Kidney (tissue), 14 donors: Measurements from ENCODE around the gene MYH11. TPM values are rescaled to one million over a fixed set of nuclear protein-coding genes. Genes with fewer than 3 reads are reported as not detected.
"Not testable (repeated sequence)": the region's sequence is repeated elsewhere in the genome, so short reads cannot be mapped to it uniquely, and the experiment has no call there.

Experiments used
- DNase-seq, 5 donors: peaks; one replicate each; pipeline ENCODE4 v3.0.0-alpha.2; 2013 to 2020
- FAIRE-seq: peaks from 2 replicates; lab custom pipeline; 2012; peaks lifted over from hg19 to GRCh38; lab: Jason Lieb, UNC
- H3K27ac ChIP-seq, 2 donors: one replicate each; pipeline ENCODE4 v1.7.0; 2013; ENCODE audit warnings: low read depth in 2 of 2, low read length in 2 of 2, inconsistent platforms in 1 of 2
- H3K27me3 ChIP-seq: one replicate; pipeline ENCODE4 v1.7.1; 2013; ENCODE audit warnings: low read length, inconsistent platforms; ENCODE audit not compliant: control insufficient read depth, insufficient read depth
- H3K36me3 ChIP-seq, 3 donors: one replicate each; pipeline versions ENCODE4 v1.7.0 to v1.7.1; 2013; ENCODE audit warnings: low read length in 3 of 3, control low read depth in 1 of 3, inconsistent platforms in 1 of 3; ENCODE audit not compliant: insufficient read depth in 3 of 3, control insufficient read depth in 2 of 3
- H3K4me1 ChIP-seq, 3 donors: one replicate each; pipeline versions ENCODE4 v1.7.0 to v1.7.1; 2013; ENCODE audit warnings: low read length in 3 of 3, inconsistent platforms in 1 of 3, low read depth in 1 of 3; ENCODE audit not compliant: control insufficient read depth in 2 of 3, insufficient read depth in 2 of 3
- H3K4me3 ChIP-seq, 3 donors: one replicate each; pipeline versions ENCODE4 v1.7.0 to v1.8.1; 2013; ENCODE audit warnings: low read length in 3 of 3, control low read depth in 1 of 3, inconsistent platforms in 1 of 3
- H3K9ac ChIP-seq, 3 donors: one replicate each; pipeline versions ENCODE4 v1.7.0 to v1.7.1; 2013; ENCODE audit warnings: low read length in 3 of 3, control low read depth in 1 of 3, inconsistent platforms in 1 of 3
- H3K9me3 ChIP-seq, 3 donors: one replicate each; pipeline versions ENCODE4 v1.7.0 to v1.7.1; 2013; ENCODE audit warnings: low read length in 3 of 3, control low read depth in 1 of 3, inconsistent platforms in 1 of 3; ENCODE audit not compliant: control insufficient read depth in 2 of 3, insufficient read depth in 1 of 3
- intact Hi-C: fragments of 100-400 bp; cut with DNase I; formaldehyde crosslinking; loops from one replicate; pipeline ENCODE4 v1.11.1; 2022
- polyA plus RNA-seq: library from polyadenylated mRNA; stranded (reverse); fragments of 350-450 nt; fragmentation: Illumina TruSeq; extraction: RNeasy Lipid Tissue Mini Kit (QIAGEN cat#74804); gene quantifications from one replicate; pipeline ENCODE4 v1.2.3, GENCODE V29; 2014; ENCODE audit warnings: low read depth, low replicate concordance; ENCODE audit not compliant: insufficient read depth
- total RNA-seq: library from RNA; stranded (reverse); fragmentation: NEBNext Ultra II Directional; extraction: Animal tissue kit (Norgen Biotek cat#: 25700); gene quantifications from one replicate; pipeline ENCODE4 v1.2.1, GENCODE V29; 2021
- TF ChIP-seq, protein P1 (sequence below): IDR thresholded peaks from 3 replicates; pipeline ENCODE4 v1.5.1; 2012; ENCODE audit warnings: mild to moderate bottlenecking, moderate library complexity, borderline replicate concordance; ENCODE audit not compliant: insufficient read depth; ENCODE audit errors: extremely low read depth
- donor health status: control.
- donor health status: control.
- donor health status: control.
- donor health status: control.
- donor health status: control.
- donor health status: DM: yes; HTN: yes; CAD: no.
- donor health status: Normal renal cell carcinoma (clear cell type).

The MYH11 gene
- total and polyA plus RNA-seq, 2 donors from 2014 or later: 40.2 to 175 TPM

DNA sequence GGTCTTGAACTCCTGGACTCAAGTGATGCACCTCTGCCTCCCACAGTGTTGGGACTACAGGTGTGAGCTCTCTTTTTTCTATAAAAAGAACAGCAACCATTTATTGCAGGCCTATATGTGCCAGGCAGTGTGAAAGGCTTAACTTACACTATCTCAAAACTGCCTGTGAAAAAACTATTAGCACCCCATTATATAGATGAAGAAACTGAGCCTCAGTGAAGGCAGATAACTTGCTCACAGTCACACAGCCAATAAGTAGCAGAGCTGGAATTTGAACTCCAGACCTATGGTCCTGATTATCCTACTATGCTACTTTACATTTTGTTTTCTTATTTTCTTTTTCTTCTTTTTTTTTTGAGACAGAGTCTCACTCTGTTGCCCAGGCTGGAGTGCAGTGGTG lies 191.7 kb downstream of the MYH11 start:
- no peak overlapping the region for H3K4me3 ChIP-seq
- no peak overlapping the region for H3K27ac ChIP-seq
- H3K9ac ChIP-seq: no peak overlapping the region
- DNase-seq (no peak), FAIRE-seq (no peak)
- TF ChIP-seq, protein P1, sequence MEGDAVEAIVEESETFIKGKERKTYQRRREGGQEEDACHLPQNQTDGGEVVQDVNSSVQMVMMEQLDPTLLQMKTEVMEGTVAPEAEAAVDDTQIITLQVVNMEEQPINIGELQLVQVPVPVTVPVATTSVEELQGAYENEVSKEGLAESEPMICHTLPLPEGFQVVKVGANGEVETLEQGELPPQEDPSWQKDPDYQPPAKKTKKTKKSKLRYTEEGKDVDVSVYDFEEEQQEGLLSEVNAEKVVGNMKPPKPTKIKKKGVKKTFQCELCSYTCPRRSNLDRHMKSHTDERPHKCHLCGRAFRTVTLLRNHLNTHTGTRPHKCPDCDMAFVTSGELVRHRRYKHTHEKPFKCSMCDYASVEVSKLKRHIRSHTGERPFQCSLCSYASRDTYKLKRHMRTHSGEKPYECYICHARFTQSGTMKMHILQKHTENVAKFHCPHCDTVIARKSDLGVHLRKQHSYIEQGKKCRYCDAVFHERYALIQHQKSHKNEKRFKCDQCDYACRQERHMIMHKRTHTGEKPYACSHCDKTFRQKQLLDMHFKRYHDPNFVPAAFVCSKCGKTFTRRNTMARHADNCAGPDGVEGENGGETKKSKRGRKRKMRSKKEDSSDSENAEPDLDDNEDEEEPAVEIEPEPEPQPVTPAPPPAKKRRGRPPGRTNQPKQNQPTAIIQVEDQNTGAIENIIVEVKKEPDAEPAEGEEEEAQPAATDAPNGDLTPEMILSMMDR: no peak
- H3K4me1 ChIP-seq: no peaks in the 10 kb centered on the region
- no peaks in the 10 kb centered on the region for H3K27me3 ChIP-seq
- intact Hi-C loops: no loop called here
- peaks cover 3 to 6% (median 6%) of the 10 kb centered on the region in 3 donors for H3K36me3 ChIP-seq
- H3K9me3 ChIP-seq: no peaks in the 10 kb centered on the region

DNA sequence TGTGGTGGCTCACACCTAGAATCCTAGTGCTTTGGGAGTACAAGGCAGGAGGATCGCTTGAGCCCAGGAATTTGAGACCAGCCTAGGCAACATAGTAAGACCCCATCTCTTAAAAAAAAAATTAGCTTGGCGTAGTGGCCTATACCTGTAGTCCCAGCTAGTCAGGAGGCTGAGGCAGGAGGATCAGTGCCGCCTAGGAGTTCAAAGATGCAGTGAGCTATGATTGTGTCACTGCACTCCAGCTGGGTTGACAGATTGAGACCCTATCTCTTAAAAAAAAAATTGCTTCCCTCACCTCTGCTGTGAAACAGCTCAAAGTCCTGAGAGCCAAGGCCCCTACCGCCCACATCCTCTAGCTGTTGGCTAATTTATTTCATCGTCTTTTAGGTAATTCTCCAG lies 196.6 kb downstream of the MYH11 start:
- DNase-seq: no peak
- FAIRE-seq: no peak

DNA sequence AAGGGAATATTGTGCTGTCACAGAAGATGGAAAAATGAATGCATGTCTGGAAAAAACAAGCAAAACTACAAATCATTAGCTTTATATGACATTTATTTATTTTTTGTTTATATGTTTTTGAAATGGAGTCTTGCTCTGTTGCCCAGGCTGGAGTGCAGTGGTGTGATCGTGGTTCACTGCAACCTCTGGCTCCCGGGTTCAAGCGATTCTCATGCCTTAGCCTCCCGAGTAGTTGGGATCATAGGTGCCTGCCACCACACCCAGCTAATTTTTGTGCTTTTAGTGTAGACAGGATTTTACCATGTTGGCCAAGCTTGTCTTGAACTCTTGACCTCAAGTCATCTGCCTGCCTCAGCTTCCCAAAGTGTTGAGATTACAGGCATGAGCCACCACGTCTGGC lies 198.3 kb downstream of the MYH11 start:
- DNase-seq (no peak), FAIRE-seq (no peak)
- H3K9ac ChIP-seq: no peak overlapping the region
- H3K27ac ChIP-seq: no peak overlapping the region
- no peaks in the 10 kb centered on the region for H3K36me3 ChIP-seq
- intact Hi-C loops: no loop called here
- TF ChIP-seq, protein P1: no peak
- no peaks in the 10 kb centered on the region for H3K27me3 ChIP-seq
- H3K4me1 ChIP-seq: no peaks in the 10 kb centered on the region
- H3K9me3 ChIP-seq: no peaks in the 10 kb centered on the region
- no peak overlapping the region for H3K4me3 ChIP-seq

More for the DNA sequence above, 196.6 kb downstream of the MYH11 start:
- H3K4me3 ChIP-seq: no peak overlapping the region
- TF ChIP-seq, protein P1: no peak
- H3K4me1 ChIP-seq: no peaks in the 10 kb centered on the region
- intact Hi-C loops: no loop called here
- no peaks in the 10 kb centered on the region for H3K9me3 ChIP-seq
- no peaks in the 10 kb centered on the region for H3K27me3 ChIP-seq
- H3K9ac ChIP-seq: no peak overlapping the region
- H3K27ac ChIP-seq: no peak overlapping the region
- peaks cover 0 to 6% (median 2%) of the 10 kb centered on the region in 3 donors for H3K36me3 ChIP-seq

DNA sequence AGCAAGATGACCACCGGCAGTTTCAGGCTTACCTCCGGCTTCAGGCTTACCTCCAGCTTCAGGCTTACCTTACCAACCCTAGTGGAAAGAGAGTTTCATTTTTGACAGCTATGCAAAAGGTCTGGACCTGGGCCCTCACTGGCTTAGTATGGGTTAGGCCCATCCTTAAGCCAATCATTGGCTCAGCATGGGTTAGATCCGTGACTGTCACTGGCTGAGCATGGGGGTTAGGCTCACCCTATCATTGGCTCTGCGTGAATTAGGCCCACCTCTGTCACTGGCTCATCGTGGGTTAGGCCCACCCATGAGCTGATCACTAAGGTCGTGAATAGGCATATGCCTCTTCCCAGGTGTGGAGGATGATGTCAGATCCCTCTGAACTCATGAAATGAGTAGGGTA lies 198.7 kb downstream of the MYH11 start:
- TF ChIP-seq, protein P1: no peak
- Histone ChIP-seq H3K27ac (no peak overlapping the region), H3K4me1 (no peaks in the 10 kb centered on the region), H3K9ac (no peak overlapping the region), H3K27me3 (no peaks in the 10 kb centered on the region), H3K9me3 (no peaks in the 10 kb centered on the region), H3K4me3 (no peak overlapping the region), H3K36me3 (no peaks in the 10 kb centered on the region)
- no peak for DNase-seq
- intact Hi-C loops: no loop called here
- FAIRE-seq: no peak

DNA sequence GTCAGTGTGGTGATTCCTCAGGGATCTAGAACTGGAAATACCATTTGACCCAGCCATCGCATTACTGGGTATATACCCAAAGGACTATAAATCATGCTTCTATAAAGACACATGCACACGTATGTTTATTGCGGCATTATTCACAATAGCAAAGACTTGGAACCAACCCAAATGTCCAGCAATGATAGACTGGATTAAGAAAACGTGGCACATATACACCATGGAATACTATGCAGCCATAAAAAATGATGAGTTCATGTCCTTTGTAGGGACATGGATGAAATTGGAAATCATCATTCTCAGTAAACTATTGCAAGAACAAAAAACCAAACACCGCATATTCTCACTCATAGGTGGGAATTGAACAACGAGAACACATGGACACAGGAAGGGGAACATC lies 201.3 kb downstream of the MYH11 start:
- H3K36me3 ChIP-seq, H3K27me3 ChIP-seq, H3K4me1 ChIP-seq, H3K27ac ChIP-seq, H3K9me3 ChIP-seq, intact Hi-C loops, FAIRE-seq, DNase-seq, H3K9ac ChIP-seq, H3K4me3 ChIP-seq: not testable (repeated sequence)
